ENCODE measurements around the gene NLRC5.
"Not testable (repeated sequence)": the region's sequence is repeated elsewhere in the genome, so short reads cannot be mapped to it uniquely, and the experiment has no call there.

NLRC5 gene

DNA sequence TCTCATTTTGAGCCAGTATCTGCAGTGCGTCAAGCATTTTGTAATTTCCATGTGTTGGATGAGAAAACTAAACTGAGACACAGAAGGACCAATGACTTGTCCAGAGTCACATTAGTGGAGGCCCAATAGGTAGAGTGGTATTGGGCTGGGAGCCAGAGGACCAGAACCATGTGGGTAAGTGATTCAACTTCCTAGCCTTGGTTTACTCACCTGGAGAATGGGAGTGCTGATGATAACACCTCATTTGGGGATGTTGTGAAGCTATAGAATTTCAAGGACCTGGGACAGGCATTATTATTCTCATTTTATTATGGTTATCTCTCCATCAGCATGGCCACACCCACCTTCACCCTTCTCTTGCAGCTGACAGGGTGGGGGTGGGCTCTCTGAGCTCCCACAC, 111.1 kb downstream of the NLRC5 start:
- DNase-seq (ENCODE audit: low spot score): no peak

DNA sequence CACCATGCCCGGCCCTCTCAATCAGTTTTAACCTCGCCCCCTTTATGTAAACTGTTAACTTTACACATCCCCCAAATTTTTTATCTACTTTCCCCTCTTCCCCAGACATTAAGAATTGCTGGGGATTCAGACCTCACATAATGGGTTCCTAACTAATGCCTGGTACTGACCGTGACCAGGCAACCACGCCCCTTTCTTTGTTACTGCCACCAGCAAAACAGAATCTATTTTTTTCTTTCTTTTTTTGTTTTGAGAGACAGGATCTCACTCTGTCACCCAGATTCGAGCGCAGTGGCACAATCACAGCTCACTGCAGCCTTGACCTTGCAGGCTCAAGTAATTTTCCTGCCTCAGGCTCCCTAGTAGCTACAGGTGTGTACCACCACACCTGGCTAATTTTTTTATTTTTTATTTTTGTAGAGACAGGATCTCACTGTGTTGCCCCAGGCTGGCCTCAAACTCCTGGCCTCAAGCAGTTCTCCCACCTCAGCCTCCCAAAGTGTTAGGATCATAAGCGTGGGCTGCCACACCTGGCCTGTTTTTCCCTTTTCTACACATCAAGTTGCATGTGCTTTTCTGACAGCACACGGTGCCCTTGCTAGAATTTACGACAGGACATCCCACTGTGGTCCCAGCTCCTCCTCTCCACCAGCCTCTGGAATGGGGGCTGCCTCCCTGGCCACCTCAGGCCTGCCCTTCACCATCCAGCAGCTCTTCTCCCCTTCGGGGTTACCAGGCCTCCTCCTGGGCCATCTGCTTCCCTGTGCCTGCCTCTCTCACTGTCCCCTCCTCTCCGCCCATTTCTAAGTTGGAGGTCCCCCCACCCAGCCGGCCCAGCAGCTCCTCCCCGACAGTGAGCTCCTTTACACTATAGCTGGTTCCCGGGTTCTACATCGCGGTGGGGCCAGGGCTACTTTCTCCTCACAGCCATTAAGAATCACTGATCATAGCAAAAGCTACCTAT, 113.8 kb downstream of the NLRC5 start:
- no peak for DNase-seq (ENCODE audit: low spot score)

DNA sequence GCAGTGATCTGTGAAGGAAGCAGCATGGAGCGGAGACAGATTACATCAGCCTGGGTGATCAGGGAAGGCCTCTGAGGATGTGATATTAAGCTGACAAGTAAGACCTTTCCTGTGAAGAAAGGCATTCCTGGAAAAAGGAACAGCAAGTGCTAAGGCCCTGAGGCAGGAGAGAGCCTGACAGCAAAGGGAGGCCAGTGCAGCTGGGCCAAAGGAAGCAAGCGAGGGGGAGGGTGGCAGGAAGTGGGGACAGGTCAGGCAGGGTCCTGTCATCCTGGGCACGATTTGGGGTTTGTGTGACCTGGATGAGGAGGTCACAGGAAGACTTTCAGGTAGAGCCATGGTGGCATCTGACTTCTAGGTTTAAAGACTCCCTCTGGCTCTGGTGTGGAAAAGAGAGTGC, 115.3 kb downstream of the NLRC5 start:
- no peak for DNase-seq (ENCODE audit: low spot score)

- no peak for DNase-seq (ENCODE audit: low spot score)
Measured at GRCh38 chr16:57105184-57105583, 115.8 kb downstream of the NLRC5 start.

- no peak for DNase-seq (ENCODE audit: low spot score)
Measured at GRCh38 chr16:57106767-57107166, 117.4 kb downstream of the NLRC5 start.

DNA sequence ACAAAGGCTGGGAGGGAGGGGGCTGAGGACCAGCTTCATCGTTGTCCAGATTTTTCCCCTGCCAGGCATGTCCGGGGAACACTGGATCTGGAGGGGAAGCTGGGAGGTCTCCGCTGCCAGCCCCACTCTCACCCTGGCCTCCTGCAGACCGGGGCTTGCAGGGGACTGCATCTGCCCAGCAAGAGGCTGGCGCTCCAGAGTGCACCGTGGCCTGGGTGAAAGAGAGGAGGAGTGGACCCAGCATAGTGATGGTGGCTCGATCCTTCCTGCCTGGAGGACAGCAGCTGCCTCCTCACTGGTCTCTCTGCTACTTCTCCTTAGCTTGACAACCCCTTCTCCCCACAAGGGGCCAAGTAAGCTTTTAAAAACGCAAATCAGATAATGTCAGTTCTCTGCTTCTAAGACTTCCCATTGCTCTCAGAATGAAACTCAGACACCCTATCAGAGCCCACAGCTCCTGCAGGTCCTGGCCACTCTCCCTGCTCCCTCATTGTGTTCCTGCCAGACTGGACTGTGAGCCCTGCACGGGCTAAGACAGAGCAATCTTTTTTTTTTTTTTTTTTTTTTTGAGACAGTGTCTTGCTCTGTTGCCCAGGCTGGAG, 118.1 kb downstream of the NLRC5 start:
- DNase-seq (ENCODE audit: low spot score): no peak

DNA sequence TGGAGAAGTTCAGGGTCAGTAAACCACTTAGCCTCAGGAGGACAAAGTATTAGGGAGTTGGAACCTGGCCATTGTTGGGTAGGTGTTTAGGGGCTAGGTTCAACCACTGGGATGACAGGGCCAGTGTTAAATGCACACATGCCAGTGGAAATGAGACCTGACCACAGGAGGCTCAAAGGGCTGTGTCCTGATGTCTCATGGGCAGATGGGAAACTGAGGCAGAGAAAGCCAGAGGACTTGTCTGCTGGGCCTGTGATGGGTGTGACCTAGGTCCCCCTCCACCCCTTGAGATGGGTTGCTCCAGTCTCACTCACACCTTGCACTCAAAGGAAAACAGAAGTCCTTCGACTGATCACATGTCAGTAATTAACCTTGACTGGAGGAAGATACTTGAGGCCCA, 119.1 kb downstream of the NLRC5 start:
- no peak for DNase-seq (ENCODE audit: low spot score)

DNA sequence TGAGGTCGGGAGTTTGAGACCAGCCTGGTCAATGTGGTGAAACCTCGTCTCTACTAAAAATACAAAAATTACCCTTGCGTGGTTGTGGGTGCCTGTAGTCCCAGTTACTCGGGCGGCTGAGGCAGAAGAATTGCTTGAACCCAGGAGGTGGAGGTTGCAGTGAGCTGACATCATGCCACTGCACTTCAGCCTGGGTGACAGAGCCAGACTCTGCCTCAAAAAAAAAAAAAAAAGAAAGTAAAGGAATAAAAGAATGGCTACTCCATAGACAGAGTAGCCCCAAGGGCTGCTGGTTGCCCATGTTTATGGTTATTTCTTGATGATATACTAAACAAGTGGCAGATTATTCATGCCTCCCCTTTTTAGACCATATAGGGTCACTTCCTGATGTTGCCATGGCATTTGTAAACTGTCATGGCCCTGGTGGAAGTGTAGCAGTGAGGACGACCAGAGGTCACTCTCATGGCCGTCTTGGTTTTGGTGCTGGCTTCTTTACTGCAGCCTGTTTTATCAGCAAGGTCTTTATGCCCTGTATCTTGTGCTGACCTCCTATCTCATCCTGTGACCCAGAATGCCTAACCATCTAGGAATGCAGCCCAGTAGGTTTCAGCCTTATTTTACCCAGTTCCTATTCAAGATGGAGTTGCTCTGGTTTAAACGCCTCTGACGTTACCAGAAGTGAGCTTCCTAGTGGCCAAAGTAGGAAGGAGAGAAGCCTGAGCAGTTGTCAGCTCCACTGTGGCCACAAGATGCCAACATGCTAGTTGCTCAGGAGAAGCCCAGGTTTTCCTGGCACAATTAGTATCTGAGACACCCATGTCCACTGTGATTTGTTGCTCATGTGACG, 120.1 kb downstream of the NLRC5 start:
- DNase-seq (ENCODE audit: low spot score): not testable (repeated sequence)

DNA sequence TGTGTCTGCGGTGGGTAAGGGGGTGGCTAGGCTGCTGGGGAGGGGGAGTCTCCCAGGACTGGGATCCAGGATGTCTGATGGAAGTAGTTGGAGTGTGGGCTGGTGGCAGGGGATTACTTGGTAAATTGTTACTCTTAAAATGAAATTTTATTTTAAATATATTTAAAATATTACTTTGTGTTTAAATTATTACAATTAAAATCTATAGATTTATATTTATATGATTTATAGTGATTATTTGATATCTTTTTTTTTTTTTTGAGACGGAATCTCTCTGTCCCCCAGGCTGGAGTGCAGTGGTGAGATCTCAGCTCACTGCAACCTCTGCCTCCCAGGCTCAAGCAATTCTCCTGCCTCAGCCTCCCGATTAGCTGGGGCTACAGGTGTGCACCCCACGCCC, 121.6 kb downstream of the NLRC5 start:
- DNase-seq (ENCODE audit: low spot score): no peak

DNA sequence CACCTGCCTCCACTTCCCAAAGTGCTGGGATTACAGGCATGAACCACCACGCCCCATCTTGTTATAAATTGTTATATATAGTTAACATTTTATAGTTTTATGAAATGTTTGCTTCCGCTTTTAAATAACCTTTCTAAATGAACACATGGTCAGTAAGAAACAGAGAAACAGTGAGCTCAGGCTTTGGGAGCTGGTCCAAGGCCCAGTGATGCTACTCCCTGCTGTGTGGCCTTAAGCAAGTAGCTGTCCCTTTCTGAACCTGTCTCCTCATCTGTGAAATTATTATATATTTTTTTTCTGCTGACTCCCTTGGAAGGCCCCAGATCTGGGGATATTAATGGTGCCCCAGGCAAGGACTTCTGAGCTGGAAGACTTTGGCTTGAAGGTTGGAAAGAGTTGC, 122.1 kb downstream of the NLRC5 start:
- no peak for DNase-seq (ENCODE audit: low spot score)

GRCh38 chr16:57112403-57113041, 123.2 kb downstream of the NLRC5 start:
- no peak for DNase-seq (ENCODE audit: low spot score)

DNA sequence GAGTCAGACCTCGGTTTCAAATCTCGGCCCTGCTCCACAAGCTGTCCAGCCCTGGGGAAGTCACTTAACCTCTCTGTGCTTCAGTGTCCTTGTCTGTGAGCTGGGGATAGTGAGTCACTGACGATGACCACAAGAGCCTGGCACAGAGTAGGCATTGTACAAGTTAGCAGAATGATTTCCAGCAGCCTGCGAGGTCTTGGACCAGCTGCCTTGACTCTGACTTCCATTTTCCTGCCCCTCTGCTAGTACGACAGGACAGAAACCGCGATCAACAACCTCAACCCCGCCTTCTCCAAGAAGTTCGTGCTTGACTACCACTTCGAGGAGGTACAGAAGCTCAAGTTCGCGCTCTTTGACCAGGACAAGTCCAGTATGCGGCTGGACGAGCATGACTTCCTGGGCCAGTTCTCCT, 123.7 kb downstream of the NLRC5 start:
- no peak for DNase-seq (ENCODE audit: low spot score)

DNA sequence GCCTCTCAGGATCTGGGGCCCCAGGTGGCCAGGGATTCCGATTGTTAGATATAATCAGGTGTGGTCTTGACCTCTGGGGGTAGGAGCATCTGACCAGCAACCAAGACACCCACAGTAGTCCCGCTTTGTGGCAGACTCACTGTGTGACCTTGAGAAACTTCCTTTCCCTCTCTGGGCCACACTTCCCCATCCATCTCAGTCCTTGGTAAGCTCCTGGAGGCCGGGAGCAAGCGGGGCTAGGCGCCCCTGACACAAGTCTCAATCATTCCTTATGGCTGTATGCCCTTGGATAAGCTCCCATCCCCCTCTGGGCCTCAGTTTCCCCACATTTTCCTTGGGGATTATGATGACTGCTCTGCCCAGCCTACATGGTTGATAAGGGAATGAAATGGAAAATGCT, 124.3 kb downstream of the NLRC5 start:
- no peak for DNase-seq (ENCODE audit: low spot score)

- DNase-seq (ENCODE audit: low spot score): no peak
Measured at GRCh38 chr16:57115168-57115513, 125.8 kb downstream of the NLRC5 start.

DNA sequence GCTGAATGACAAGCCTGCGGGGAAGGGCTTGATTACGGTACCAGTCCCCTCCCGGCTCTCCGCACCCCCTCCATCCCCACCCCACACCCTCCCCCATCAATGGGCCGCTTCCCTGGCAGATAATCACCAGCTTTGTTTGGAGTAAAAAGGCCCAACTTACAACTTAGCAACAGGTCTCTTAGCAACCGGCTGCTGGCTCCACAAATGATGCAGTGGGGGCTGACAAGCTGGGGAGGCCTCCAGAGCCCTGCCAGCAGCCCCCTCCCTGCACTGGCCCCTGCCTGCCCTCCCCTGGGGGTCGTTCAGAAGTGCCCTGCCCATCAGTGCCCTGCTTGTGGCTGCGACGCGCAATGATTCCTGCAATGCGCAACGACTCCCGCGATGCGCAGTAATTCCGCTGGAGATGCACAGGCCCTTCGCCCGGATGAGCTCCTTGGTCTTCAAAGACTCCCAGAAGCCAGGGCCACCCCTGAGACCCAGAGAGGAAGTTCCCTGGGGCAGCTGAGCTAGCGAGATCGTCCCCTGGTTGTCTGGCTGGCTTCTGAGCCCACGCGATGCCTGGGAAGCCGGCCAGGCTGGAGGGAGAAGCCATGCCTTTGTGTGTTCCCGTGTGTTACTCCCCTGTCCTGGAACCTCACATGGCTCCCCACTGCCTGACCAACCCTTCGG, 126.3 kb downstream of the NLRC5 start:
- DNase-seq (ENCODE audit: low spot score): peak; percentile 56

DNA sequence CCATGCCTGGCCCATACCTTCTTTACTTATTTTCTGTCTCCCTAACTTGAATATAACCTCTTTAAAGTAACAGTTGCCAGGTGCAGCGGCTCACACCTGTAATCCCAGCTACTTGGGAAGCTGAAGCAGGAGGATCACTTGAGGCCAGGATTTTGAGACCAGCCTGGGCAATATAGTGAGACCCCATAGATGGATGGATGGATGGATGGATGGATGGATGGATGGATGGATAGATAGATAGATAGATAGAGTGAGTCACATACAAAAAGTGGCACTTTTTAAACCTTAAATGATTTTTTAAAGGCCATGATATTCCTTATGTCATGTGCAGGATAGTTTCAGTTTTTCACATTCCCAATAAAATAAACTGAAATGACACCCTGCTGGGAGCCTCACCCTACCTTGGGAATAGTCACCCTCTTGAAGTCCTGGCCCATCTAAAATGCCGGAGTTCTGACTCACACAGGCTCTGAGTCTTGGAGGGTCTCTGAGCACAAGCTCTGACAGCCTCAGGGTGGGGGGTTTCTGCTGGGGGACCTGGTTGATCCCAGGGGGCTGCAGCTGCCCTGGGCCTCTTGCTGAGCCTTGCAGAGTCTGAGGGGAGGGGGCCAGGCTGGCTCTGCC, 129.2 kb downstream of the NLRC5 start:
- no peak for DNase-seq (ENCODE audit: low spot score)

GRCh38 chr16:57123216-57123973, 134.0 kb downstream of the NLRC5 start:
- DNase-seq (ENCODE audit: low spot score): no peak

DNA sequence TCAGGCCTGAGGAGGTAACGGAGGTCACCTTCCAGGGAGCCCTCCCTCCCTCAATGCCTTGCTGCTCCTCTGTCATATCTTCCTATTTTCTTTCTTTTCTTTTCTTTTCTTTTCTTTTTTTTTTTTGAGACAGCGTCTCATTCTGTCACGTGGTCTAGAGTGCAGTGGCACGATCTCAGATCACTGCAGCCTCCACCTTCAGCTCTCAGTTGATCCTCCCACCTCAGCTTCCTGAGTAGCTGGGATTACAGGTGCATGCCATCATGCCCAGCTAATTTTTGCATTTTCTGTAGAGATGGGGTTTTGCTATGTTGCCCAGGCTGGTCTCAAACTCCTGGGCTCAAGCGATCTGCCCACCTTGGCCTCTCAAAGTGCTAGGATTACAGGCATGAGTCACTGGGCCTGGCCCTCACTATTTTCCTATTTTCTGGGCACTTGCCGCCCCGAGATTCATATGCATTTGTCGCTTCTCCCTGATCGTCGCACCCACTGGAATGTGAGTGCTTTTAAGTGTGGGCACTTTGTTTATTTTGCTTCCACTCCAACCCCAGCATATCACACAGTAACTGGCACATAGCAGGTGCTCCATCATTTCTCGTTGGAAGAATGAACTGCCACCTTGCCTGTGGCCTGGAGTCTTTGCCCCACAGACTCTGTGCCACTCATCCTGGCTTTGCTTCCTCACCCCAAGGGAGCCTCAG, 134.8 kb downstream of the NLRC5 start:
- DNase-seq (ENCODE audit: low spot score): no peak

- no peak for DNase-seq (ENCODE audit: low spot score)
Measured at GRCh38 chr16:57125376-57125775, 136.0 kb downstream of the NLRC5 start.

DNA sequence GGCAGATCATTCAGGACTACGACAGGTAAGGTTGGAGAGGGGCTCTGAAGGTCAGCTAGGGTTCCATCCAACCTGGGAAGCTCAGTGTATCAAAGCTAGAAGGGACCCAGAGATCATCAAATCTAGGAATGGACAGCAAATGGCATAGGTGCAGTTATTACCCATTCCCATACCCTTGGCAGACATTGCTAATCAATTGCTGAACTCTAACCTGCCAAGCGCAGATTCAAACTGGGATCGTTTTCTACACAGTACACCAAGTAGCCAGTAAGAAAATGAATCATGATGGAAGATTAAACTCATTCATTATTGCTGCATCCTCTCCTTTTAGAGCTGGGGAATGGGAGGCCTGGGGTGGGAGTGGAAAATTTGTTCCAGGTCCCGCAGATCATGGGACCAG, 136.6 kb downstream of the NLRC5 start:
- DNase-seq (ENCODE audit: low spot score): no peak

Measured in iPS-NIHi11 (cell line).